Brain microvascular endothelial cell (primary cell): ENCODE data around the gene COL5A1.

Experiments used
- DNase-seq: peaks from one replicate; pipeline ENCODE4 v3.0.0-alpha.2; 2020
- H3K27ac ChIP-seq: fragments of 250-450 bp; sonication (Bioruptor Pico); 2 replicates; pipeline ENCODE4 v1.5.1; 2020; ENCODE audit warnings: mild to moderate bottlenecking, moderate library complexity
- H3K27me3 ChIP-seq: fragments of 250-450 bp; sonication (Bioruptor Pico); replicated peaks from 2 replicates; pipeline ENCODE4 v1.5.1; 2020; ENCODE audit warnings: mild to moderate bottlenecking
- H3K36me3 ChIP-seq: fragments of 250-450 bp; sonication (Bioruptor Pico); replicated peaks from 2 replicates; pipeline ENCODE4 v1.5.1; 2020; ENCODE audit warnings: mild to moderate bottlenecking
- H3K4me3 ChIP-seq: 2 replicates; pipeline ENCODE4 v1.5.1; 2011; ENCODE audit warnings: low read depth, mild to moderate bottlenecking, control low read depth, low read length, moderate library complexity
- CTCF ChIP-seq: IDR thresholded peaks from 2 replicates; pipeline ENCODE4 v1.5.1; 2011; ENCODE audit warnings: low read depth, mild to moderate bottlenecking, moderate library complexity, low read length, control low read depth, inconsistent platforms; ENCODE audit errors: missing control alignments
- in situ Hi-C: cut with HindIII; loops from 2 replicates; pipeline ENCODE4 v1.10.0; 2017; ENCODE audit warnings: low sequenced_read_pairs, low pct_ligation_motif_present

Gene COL5A1

GRCh38 chr9:134833294-134833880 is 191.8 kb downstream of the COL5A1 start:
- Histone ChIP-seq H3K36me3 (peaks cover 95% of the 10 kb centered on the region), H3K27me3 (no peaks in the 10 kb centered on the region), H3K27ac (no peak overlapping the region), H3K4me3 (no peak overlapping the region)
- in situ Hi-C loops: no loop called here
- no peak for TF ChIP-seq CTCF
- no peak for DNase-seq

- TF ChIP-seq CTCF: no peak
- in situ Hi-C loops: no loop called here
- no peak for DNase-seq
- peaks cover 99% of the 10 kb centered on the region for H3K36me3 ChIP-seq
- no peak overlapping the region for H3K27ac ChIP-seq
- no peaks in the 10 kb centered on the region for H3K27me3 ChIP-seq
- no peak overlapping the region for H3K4me3 ChIP-seq
Observed at GRCh38 chr9:134834217-134834956, 192.8 kb downstream of the COL5A1 start.

DNA sequence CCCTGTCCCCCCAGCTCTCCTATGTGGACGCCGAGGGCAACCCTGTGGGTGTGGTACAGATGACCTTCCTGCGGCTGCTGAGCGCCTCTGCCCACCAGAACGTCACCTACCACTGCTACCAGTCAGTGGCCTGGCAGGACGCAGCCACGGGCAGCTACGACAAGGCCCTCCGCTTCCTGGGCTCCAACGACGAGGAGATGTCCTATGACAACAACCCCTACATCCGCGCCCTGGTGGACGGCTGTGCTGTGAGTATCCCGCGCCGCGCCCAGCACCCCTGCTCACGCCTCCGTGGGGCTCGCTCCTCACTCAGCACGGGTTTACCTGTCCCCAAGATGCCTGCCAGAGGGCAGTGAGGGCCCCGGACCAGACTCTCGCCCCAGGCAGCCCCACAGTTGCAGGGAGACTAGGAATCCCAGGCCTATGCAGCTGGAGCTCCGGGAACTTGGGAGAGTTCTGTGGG is 193.4 kb downstream of the COL5A1 start:
- DNase-seq: no peak
- no peak for TF ChIP-seq CTCF
- in situ Hi-C loops: no loop called here
- H3K27ac ChIP-seq: no peak overlapping the region
- H3K27me3 ChIP-seq: no peaks in the 10 kb centered on the region
- H3K36me3 ChIP-seq: peaks cover 99% of the 10 kb centered on the region
- no peak overlapping the region for H3K4me3 ChIP-seq

- Histone ChIP-seq H3K27me3 (no peaks in the 10 kb centered on the region), H3K27ac (no peak overlapping the region), H3K4me3 (no peak overlapping the region), H3K36me3 (peaks cover 99% of the 10 kb centered on the region)
- in situ Hi-C loops: no loop called here
- no peak for TF ChIP-seq CTCF
- no peak for DNase-seq
Observed at GRCh38 chr9:134835448-134835847, 193.8 kb downstream of the COL5A1 start.

DNA sequence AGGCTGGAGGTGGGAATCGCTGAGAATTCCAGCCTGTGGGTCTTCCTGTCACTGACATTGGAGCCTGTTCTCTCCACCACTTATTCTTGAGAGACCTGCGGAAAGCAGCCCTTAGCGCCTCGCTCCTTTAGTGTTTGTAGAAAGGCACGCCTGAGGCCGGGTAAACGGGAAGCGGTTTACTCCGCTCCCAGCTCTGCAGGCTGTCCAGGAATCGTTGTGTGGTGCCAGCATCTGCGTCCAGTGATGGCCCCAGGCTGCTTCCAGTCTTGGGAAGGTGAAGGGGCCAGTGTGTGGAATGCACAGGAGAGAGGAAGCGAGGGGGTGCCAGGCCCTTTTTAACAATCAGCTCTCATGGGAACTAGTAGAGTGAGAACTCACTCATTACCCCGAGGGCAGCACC is 194.4 kb downstream of the COL5A1 start:
- H3K36me3 ChIP-seq: peaks cover 99% of the 10 kb centered on the region
- TF ChIP-seq CTCF: no peak
- in situ Hi-C loops: no loop called here

More for the DNA sequence above, 194.4 kb downstream of the COL5A1 start:
- no peaks in the 10 kb centered on the region for H3K27me3 ChIP-seq
- H3K4me3 ChIP-seq: no peak overlapping the region
- DNase-seq: no peak
- no peak overlapping the region for H3K27ac ChIP-seq
